ENCODE measurements around the gene PSMC3IP.
A peak's percentile ranks its signal among the peaks of the same experiment; 100 is the strongest.
"Not testable (repeated sequence)": the region's sequence is repeated elsewhere in the genome, so short reads cannot be mapped to it uniquely, and the experiment has no call there.

The PSMC3IP gene

DNA sequence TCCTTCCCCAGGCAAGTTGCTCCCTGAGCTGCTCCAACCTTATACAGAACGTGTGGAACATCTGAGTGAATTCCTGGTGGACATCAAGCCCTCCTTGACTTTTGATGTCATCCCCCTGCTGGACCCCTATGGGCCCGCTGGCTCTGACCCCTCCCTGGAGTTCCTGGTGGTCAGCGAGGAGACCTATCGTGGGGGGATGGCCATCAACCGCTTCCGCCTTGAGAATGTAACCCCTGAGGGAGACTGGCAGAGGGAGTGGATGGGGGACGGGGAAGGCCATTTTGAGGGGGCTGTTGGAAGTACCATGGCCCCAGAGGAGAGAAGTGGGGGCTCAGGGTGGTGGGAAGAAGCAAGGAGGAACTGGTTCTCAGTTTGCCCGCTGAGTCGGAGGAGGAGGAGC, 13.6 kb downstream of the PSMC3IP start:
- DNase-seq (ENCODE audit: extremely low read depth, low read depth), result no peak
- TF ChIP-seq, protein P1, sequence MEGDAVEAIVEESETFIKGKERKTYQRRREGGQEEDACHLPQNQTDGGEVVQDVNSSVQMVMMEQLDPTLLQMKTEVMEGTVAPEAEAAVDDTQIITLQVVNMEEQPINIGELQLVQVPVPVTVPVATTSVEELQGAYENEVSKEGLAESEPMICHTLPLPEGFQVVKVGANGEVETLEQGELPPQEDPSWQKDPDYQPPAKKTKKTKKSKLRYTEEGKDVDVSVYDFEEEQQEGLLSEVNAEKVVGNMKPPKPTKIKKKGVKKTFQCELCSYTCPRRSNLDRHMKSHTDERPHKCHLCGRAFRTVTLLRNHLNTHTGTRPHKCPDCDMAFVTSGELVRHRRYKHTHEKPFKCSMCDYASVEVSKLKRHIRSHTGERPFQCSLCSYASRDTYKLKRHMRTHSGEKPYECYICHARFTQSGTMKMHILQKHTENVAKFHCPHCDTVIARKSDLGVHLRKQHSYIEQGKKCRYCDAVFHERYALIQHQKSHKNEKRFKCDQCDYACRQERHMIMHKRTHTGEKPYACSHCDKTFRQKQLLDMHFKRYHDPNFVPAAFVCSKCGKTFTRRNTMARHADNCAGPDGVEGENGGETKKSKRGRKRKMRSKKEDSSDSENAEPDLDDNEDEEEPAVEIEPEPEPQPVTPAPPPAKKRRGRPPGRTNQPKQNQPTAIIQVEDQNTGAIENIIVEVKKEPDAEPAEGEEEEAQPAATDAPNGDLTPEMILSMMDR (IDR thresholded peaks at IDR 0.05; ENCODE audit: low read depth, low read length), result no peak

DNA sequence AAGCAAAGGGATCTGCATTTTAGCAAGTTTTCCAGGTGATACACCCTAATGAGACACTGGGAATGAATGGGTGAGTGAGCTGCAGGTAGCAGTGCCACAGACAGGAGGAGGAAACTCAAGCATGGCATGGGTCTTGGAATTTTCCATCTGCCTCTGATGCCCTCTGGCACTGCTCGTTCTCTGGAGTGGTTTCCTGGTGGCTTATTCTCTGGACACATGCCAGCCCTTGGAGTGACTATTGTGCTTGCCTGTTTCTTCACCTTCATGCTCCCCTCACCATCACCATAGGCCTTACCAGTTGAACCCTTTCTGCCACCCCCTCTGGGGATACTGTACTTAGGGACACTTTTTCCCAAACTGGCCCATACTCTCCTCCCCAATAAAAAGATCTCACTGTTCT, 14.0 kb downstream of the PSMC3IP start:
- TF ChIP-seq, protein P1 (IDR thresholded peaks at IDR 0.05; ENCODE audit: low read depth, low read length), result no peak
- no peak for DNase-seq (ENCODE audit: extremely low read depth, low read depth)

DNA sequence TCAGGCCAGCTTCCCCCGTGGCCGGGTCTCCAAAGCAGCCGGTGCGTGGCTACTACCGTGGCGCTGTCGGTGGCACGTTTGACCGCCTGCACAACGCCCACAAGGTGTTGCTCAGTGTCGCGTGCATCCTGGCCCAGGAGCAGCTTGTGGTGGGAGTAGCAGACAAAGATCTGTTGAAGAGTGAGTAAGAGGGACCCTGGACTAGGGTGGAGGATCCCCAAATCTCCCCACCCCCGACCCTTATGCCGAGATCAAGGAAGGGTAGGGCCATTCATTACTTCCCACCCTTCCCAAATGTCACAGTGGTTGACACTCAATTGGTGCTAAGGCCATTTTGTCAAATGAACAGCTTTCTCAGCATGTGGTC, 14.4 kb downstream of the PSMC3IP start:
- TF ChIP-seq, protein P1 (IDR thresholded peaks at IDR 0.05; ENCODE audit: low read depth, low read length), result no peak
- DNase-seq (ENCODE audit: extremely low read depth, low read depth), result no peak

DNA sequence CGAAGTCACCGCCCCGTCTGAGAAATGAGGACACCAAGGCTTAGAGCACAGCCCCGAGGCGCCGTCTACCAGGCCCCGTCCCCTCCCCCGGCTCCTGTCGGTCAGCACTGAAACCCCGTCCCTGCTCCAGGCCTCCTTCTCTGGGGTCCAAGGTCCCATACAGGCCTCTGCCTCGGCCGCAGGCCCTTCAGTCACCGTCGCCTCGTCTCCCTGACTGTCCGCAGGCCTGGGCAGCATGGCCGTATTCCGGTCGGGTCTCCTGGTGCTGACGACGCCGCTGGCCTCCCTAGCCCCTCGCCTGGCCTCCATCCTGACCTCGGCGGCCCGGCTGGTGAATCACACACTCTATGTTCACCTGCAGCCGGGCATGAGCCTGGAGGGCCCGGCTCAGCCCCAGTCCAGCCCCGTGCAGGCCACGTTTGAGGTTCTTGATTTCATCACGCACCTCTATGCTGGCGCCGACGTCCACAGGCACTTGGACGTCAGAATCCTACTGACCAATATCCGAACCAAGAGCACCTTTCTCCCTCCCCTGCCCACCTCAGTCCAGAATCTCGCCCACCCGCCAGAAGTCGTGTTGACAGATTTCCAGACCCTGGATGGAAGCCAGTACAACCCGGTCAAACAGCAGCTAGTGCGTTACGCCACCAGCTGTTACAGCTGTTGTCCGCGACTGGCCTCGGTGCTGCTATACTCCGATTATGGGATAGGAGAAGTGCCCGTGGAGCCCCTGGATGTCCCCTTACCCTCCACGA, 15.0 kb downstream of the PSMC3IP start:
- TF ChIP-seq, protein P1 (IDR thresholded peaks at IDR 0.05; ENCODE audit: low read depth, low read length), result no peak
- DNase-seq (ENCODE audit: extremely low read depth, low read depth), result no peak

DNA sequence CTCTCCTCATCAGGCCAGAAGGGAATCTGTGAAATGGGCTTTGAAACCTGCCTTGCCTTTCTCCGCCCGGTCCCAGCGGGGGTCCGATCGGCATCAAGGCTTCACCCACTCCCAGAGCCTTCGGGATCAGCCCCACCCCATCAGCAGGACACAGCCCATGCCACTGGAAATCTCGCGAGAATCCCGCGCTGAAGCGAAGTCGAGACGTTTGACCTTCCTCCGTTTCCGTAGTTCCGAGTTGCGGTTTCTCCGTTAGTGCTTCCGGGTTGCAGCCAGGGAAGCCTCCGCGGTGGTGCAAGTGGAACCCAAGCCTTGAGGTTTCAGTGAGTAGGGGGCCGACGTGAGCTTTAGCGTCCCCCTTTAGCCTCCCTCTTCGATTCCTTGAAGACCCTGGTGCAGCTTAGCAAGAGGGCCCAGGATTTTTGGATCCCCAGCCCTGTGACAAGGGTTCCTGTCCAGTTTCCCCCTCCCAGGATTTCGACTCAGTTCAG, 15.6 kb downstream of the PSMC3IP start, which contains the start of gene COASY:
TSS of gene COASY (plus strand) at position 252 of the 491 bp plus-strand sequence. CDS start 475 bp downstream, outside the sequence.
- peak; percentile 95 for DNase-seq (ENCODE audit: extremely low read depth, low read depth)
- TF ChIP-seq, protein P1 (IDR thresholded peaks at IDR 0.05; ENCODE audit: low read depth, low read length), result no peak

DNA sequence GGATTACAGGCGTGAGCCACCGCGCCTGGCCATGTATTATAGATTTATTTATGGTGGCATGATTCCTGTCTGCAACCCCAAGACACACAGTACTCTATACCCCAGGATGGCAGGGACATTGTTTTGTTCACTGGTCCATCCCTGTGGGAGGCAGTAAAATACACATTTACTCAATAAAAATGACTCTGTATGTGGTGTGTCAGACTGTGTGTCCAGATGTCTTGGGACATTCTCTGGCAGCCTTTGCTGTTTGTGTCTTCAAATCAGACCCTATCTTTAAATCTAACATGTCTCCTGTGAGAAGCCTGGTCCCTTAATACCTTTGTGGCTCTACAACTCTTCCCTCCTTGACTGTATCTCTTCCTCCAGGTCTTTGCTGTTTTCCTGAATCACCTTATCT, 17.3 kb downstream of the PSMC3IP start:
- no peak for DNase-seq (ENCODE audit: extremely low read depth, low read depth)
- TF ChIP-seq, protein P1 (IDR thresholded peaks at IDR 0.05; ENCODE audit: low read depth, low read length), result no peak

DNA sequence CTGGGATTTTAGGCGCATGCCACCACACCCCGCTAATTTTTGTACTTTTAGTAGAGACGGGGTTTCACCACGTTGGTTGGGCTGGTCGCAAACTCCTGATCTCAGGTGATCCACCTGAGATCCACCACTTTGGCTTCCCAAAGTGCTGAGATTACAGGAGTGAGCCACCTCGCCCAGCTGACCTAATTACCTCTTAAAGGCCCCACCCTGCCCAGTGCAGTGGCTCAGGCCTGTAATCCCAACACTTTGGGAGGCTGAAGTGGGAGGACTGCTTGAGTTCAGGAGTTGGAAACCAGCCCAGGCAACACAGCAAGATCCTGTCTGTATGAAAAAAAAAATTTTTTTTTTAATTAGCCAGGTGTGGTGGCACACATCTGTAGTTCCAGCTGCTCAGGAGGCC, 18.5 kb downstream of the PSMC3IP start:
- no peak for DNase-seq (ENCODE audit: extremely low read depth, low read depth)
- TF ChIP-seq, protein P1 (IDR thresholded peaks at IDR 0.05; ENCODE audit: low read depth, low read length), result no peak

DNA sequence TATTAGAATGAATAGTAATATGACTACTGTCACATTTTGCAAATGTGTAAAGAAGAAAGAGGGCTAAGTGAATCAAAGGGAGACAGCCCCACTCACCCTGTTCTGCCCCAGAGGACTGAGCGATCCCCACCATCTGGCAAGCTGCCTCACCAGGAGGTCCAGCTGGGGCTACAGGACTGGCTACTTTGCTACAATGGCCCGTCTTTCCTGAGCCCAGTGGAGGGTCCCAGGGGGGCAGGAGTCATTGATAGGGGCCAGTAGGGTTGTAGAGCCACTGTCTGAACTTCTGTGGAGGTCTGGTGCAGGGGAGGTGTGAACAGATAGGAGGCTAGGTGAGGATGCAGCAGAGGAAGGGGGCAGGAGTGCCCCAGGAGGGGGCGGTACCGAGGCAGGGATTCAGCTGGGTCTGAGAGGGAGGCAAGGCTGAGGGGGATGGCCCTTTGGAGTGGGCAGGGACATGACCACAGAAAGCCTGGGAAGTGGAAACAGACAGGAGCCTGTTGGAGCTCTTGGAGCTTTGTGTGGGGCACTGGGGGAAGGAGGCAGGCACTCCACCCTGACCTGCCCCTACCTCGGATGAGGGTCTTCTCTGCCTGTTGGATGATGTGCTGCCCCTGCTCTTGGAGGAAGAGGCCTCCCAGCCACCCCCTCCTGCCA, 21.4 kb downstream of the PSMC3IP start:
- not testable (repeated sequence) for DNase-seq (ENCODE audit: extremely low read depth, low read depth)
